Thymus (tissue), 11 donors: Measurements from ENCODE around the gene CLIC1. TPM values are rescaled to one million over a fixed set of nuclear protein-coding genes. Genes with fewer than 3 reads are reported as not detected.

ENCODE experiments used
- DNase-seq, 9 donors: peaks; one replicate each; pipeline ENCODE4 v3.0.0-alpha.2; 2013; ENCODE audit warnings: low spot score in 9 of 9, low read depth in 6 of 9, missing footprints in 1 of 9
- H3K27ac ChIP-seq, 2 donors: one replicate each; pipeline ENCODE4 v1.5.1; 2013; ENCODE audit warnings: control low read depth in 1 of 2, low read depth in 1 of 2, low read length in 1 of 2, mild to moderate bottlenecking in 1 of 2, moderate library complexity in 1 of 2
- H3K27me3 ChIP-seq, 2 donors: one replicate each; pipeline ENCODE4 v1.5.1; 2013; ENCODE audit warnings: low read length in 1 of 2; ENCODE audit not compliant: control insufficient read depth in 2 of 2, insufficient read depth in 1 of 2
- H3K36me3 ChIP-seq, 2 donors: one replicate each; pipeline ENCODE4 v1.5.1; 2013; ENCODE audit warnings: low read length in 1 of 2, mild to moderate bottlenecking in 1 of 2, moderate library complexity in 1 of 2; ENCODE audit not compliant: control insufficient read depth in 2 of 2, insufficient read depth in 2 of 2
- H3K4me1 ChIP-seq, 2 donors: one replicate each; pipeline ENCODE4 v1.5.1; 2013; ENCODE audit warnings: low read length in 2 of 2; ENCODE audit not compliant: control insufficient read depth in 2 of 2, insufficient read depth in 2 of 2
- H3K4me3 ChIP-seq, 2 donors: one replicate each; pipeline ENCODE4 v1.5.1; 2013; ENCODE audit warnings: low read length in 2 of 2, control low read depth in 1 of 2, mild to moderate bottlenecking in 1 of 2
- H3K9me3 ChIP-seq, 2 donors: one replicate each; pipeline ENCODE4 v1.5.1; 2013; ENCODE audit warnings: low read length in 1 of 2, mild to moderate bottlenecking in 1 of 2; ENCODE audit not compliant: control insufficient read depth in 2 of 2, insufficient read depth in 1 of 2
- WGBS: extraction: QIAGEN DNeasy Blood & Tissue Kit; methylation state at CpG from one replicate; pipeline ENCODE4 v1.1.7; 2013; 5-methylcytosine and 5-hydroxymethylcytosine counted together
- polyA plus RNA-seq: library from polyadenylated mRNA; stranded (reverse); fragments of 200-250 nt; gene quantifications from one replicate; pipeline ENCODE4 v1.2.3, GENCODE V29; 2013
- total RNA-seq: library from RNA; stranded (reverse); fragments of 120-200 nt; gene quantifications from one replicate; pipeline ENCODE4 v1.2.4, GENCODE V29; 2013
- donor health status: healthy.

CLIC1 gene
- total and polyA plus RNA-seq, 2 donors: 337 to 431 TPM

DNA sequence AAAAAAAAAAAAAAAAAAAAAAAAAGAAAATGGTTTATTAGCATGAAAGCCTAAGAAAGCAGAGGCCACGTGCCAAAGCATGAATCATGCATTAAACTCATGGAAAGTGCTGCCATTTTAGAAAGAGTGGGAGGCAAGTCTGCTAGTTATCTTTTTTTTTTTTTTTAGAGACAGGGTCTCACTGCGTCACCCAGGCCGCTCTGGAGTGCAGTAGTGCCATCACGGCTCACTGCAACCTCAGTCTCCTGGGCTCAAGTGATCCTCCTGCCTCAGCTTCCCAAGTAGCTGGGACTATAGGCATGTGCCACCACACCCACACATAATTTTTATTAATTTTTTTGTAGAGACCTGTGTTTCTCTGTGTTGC is 35.6 kb upstream of the CLIC1 start:
- H3K27ac ChIP-seq: no peak overlapping the region
- WGBS: 88% methylated on average over 4 of the region's 4 CpGs
- peaks cover 16 to 27% of the 10 kb centered on the region in 2 donors for H3K4me1 ChIP-seq
- peak in 1 of 9 donors; percentile 41 for DNase-seq
- peaks cover 0 to 5% of the 10 kb centered on the region in 2 donors for H3K9me3 ChIP-seq
- peaks cover 0 to 5% of the 10 kb centered on the region in 2 donors for H3K27me3 ChIP-seq
- no peaks in the 10 kb centered on the region for H3K36me3 ChIP-seq
- no peak overlapping the region for H3K4me3 ChIP-seq

DNA sequence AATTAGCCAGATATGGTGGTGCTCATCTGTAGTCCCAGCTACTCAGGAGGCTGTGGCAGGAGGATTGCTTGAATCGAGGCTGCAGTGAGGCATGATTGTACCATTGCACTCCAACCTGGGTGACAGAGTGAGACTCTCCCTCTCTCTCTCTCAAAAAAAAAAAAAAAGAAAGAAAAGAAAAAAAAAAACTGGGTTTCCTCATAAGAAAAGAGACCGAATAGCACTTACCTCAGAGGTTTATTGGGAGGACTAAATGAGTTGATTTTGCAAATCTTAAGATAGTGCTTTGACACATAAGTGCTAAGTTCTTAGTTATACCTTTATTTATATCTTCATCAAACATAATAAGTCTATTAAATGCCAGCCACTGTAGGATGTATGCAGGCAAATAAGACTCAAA is 34.5 kb upstream of the CLIC1 start:
- Histone ChIP-seq H3K36me3 (no peaks in the 10 kb centered on the region), H3K9me3 (peaks cover 0 to 5% of the 10 kb centered on the region in 2 donors), H3K4me1 (peaks cover 6 to 21% of the 10 kb centered on the region in 2 donors), H3K27me3 (peaks cover 0 to 13% of the 10 kb centered on the region in 2 donors), H3K4me3 (no peak overlapping the region), H3K27ac (no peak overlapping the region)
- DNase-seq: no peak
- WGBS: 97% methylated on average over 2 of the region's 2 CpGs

DNA sequence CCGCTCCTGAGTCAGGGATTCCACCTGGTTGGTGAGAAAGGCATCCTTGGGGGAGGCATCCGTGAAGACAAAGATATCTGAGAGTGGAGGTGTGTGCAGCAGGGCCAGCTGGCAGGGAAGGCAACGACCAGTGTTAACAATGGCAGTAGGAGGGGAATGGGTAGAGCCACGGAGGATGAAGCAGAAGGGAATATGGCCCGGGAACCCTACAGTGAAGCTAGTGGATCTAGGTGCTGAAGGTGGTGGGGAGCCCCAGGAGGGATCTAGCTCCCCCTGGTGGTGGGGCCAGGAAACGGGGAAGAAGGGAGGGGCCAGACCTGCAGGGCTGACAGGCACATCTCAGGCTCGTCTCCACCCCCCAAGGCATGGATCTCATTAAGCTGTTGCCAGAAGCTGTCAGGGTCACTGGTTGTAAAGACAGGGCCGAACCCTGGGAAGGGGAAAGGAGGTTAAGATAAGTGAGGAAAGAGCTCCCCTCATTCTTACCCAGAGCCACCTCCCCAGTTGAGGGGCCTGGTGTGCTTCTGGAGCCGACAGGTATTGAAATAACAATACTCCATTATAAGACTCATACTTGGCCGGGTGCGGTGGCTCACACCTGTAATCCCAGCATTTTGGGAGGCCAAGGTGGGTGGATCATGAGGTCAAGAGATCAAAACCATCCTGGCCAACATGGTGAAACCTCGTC is 33.5 kb upstream of the CLIC1 start:
- H3K27me3 ChIP-seq: peaks cover 0 to 17% of the 10 kb centered on the region in 2 donors
- H3K27ac ChIP-seq: no peak overlapping the region
- H3K9me3 ChIP-seq: peaks cover 0 to 5% of the 10 kb centered on the region in 2 donors
- DNase-seq: peak; percentile 38 to 82 (median 59)
- no peak overlapping the region for H3K4me3 ChIP-seq
- no peaks in the 10 kb centered on the region for H3K36me3 ChIP-seq
- peaks cover 6 to 21% of the 10 kb centered on the region in 2 donors for H3K4me1 ChIP-seq
- 73% methylated on average over 12 of the region's 12 CpGs for WGBS

DNA sequence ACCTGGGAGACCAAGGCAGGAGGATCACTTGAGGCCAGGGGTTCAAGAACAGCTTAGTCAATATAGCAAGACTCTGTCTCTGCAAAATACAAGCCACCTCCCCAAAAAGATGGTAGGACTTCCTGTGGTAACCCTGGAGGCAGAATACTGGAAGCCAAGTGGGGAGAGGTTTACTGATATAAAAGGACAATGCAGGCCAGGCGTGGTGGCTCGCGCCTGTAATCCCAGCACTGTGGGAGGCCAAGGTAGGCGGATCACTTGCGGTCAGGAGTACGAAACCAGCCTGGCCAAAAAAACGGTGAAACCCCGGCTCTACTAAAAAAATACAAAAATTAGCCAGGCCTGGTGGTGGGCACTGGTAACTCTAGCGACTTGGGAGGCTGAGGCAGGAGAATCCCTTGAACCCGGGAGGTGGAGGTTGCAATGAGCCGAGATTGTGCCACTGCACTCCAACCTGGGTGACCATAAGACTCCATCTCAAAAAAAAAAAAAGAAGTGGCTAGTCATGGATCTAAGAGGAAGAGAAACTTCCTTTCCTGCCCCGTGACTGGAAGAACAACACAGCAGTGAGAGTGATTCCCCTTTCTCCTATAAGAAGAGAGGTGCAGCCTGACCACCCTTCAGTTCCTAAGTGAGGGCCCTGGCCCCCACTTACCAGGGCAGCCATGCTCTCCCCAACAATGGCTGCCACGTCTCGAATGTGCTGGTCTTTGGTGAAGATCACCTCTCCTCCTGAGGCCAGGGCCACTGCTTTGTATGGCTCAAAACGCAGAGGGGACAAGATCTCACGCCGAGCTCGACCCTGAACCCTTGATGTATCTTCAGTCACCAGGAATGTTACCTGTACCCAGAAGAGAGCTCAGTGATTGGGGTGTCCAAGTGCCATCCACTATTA is 32.3 kb upstream of the CLIC1 start:
- H3K36me3 ChIP-seq: peaks cover 0 to under 1% of the 10 kb centered on the region in 2 donors
- DNase-seq: no peak
- H3K4me1 ChIP-seq: peaks cover 6 to 21% of the 10 kb centered on the region in 2 donors
- no peak overlapping the region for H3K4me3 ChIP-seq
- peaks cover 0 to 17% of the 10 kb centered on the region in 2 donors for H3K27me3 ChIP-seq
- no peak overlapping the region for H3K27ac ChIP-seq
- WGBS: 97% methylated on average over 18 of the region's 18 CpGs
- peaks cover 0 to 5% of the 10 kb centered on the region in 2 donors for H3K9me3 ChIP-seq

DNA sequence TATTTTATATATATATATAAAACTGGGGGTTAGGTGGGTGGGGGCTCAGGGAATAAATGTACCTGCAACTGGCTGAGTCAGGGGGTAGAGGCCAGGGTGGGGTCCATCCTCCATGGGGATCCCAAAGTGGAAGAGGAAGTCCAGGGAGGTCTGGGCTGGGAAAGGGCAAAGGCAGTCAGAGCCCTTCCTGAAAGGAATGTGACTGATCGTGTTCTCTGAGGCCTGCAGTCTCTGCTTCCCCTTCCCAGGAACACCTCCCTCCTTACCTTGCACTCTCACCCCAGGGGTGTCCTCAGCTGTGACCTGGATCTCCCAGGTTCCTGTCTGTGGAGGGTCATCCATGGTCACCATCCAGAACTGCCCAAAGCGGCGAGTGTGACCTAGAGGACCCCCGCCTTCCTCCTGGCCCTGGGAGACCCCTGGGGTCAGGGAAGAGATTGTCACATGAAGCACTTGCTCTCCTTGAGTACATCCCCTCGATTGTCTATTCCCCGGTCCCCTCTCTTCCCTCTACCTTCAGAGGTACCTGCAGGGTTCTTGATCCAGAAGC is 30.8 kb upstream of the CLIC1 start:
- Histone ChIP-seq H3K9me3 (peaks cover 0 to 2% of the 10 kb centered on the region in 2 donors), H3K27me3 (peaks cover 0 to 17% of the 10 kb centered on the region in 2 donors), H3K36me3 (peaks cover 0 to 14% of the 10 kb centered on the region in 2 donors), H3K27ac (no peak overlapping the region), H3K4me3 (no peak overlapping the region), H3K4me1 (peaks cover 0 to 10% of the 10 kb centered on the region in 2 donors)
- DNase-seq: no peak
- WGBS: 97% methylated on average over 6 of the region's 6 CpGs

DNA sequence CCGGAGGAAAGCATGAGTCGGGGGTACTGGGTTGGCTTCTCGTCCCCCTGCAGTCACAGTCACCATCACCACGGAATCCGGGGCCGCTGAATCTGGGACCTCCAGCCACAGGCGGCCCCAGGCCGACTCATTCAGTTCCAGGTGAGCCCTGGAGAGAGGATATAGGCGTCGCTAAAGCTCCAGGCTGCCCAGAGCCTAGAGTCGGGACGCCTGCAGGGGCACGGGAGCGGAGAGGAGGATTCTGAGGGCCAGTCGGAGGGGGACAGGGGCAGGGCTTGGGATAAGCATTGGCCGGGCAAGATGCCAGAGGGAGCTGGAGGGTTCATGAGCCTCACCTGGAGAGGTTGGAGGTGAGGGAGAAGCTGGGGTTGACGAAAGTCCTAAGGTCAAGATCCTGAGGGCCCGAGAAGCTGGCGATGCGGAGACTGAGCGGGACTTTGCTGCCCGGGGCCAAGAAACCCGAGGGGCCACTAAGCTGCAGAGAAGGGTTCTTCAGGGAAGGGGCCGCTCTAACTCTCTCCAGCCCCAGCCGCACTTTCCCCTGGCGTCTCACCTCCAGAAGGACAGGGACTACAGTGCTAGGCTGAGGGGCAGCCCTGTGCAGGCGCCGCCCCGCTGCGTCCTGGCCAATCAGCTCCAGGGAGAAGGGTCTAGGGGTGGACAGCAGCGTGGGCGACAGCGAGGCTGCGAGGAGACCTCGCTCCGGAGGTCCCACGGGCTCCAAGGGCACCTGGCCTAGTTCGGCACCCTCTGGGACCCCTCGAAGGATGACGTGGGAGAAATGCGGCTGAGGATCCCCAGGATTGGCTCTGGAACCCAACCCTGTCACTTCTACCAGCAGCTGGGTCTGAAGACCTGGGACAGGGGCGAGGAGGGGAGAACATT is 29.8 kb upstream of the CLIC1 start:
- Histone ChIP-seq H3K36me3 (peaks cover 9 to 23% of the 10 kb centered on the region in 2 donors), H3K27ac (no peak overlapping the region), H3K4me3 (no peak overlapping the region), H3K9me3 (no peaks in the 10 kb centered on the region), H3K4me1 (peaks cover 0 to 4% of the 10 kb centered on the region in 2 donors), H3K27me3 (peaks cover 0 to 17% of the 10 kb centered on the region in 2 donors)
- 80% methylated on average over 42 of the region's 42 CpGs for WGBS
- DNase-seq: no peak

DNA sequence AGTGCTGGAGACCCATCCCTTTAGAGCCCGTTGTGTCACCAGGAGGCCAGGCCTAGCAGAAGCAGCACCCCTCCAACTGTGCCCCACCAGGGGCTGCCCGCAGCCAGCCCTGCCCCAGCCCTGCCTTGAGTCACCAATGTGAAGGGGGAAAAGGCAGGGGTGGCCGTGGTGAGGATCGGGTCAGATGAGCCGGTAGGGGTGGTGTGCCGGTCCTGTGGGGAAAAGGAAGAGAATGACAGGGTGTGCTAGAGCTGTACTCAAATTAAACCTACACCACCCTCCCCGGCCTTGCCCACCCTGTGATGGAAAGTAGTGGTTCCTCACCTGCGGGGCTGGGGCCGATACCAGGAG is 29.2 kb upstream of the CLIC1 start:
- Histone ChIP-seq H3K27me3 (peaks cover 0 to 17% of the 10 kb centered on the region in 2 donors), H3K4me3 (no peak overlapping the region), H3K27ac (no peak overlapping the region), H3K4me1 (peaks cover 0 to 3% of the 10 kb centered on the region in 2 donors), H3K9me3 (no peaks in the 10 kb centered on the region), H3K36me3 (peaks cover 14 to 28% of the 10 kb centered on the region in 2 donors)
- no peak for DNase-seq
- 93% methylated on average over 9 of the region's 9 CpGs for WGBS

DNA sequence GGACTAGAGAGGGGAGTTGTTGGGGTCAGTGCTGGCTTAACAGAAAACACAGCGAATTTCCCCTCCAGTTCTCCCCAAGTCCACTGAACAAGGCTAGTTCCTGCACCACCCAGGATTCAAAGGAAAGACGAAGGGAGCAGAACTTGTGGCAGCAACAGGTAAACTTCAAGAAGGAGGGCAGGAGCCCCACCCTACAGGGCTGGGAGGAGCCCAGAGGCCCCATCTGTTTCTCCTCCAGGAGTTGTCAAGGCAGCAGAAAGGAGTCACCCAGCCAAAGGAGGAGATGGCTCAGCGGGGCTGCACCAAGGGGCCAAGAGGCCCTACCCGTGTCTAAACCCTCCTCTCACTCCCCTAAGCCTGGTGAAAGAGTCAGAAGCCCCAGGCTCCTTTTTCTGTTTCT is 27.9 kb upstream of the CLIC1 start:
- WGBS: 94% methylated on average over 4 of the region's 4 CpGs
- Histone ChIP-seq H3K36me3 (peaks cover 20 to 42% of the 10 kb centered on the region in 2 donors), H3K27ac (no peak overlapping the region), H3K4me1 (peaks cover 0 to 8% of the 10 kb centered on the region in 2 donors), H3K27me3 (peaks cover 0 to 17% of the 10 kb centered on the region in 2 donors), H3K4me3 (no peak overlapping the region), H3K9me3 (no peaks in the 10 kb centered on the region)
- DNase-seq: no peak
